Measurements from ENCODE around the gene APC2.
"Not testable (repeated sequence)": the region's sequence is repeated elsewhere in the genome, so short reads cannot be mapped to it uniquely, and the experiment has no call there.

Gene APC2

DNA sequence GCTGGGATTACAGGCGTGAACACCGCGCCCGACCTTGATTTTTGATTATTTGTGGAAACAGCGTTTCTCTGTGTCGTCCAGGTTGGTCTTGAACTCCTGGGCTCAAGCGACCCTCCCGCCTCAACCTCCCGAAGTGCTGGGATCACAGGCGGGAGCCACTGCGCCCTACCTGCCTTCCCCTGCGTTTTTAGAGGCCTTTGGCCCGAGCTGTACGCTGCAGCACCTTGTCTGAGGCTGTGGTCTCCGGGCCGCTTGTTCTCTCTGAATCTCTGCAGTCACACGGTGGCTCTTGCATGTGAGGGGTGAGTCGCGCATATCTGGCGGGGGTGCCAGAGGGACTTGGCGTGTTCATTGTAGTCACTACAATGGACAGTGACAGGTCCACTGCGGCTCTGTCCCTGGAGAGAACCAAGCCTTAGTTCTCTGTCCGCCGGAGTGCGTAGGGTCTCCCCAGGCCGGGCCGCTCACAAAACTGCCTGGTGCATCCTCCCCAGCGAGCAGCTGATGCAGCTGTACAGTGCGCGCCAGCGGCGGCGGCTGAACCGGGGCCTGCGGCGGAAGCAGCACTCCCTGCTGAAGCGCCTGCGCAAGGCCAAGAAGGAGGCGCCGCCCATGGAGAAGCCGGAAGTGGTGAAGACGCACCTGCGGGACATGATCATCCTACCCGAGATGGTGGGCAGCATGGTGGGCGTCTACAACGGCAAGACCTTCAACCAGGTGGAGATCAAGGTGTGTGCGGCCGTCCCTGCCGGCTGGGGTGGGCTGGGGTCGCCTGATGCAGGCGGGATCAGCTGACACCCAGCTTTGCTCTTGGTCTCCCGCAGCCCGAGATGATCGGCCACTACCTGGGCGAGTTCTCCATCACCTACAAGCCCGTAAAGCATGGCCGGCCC is 10.2 kb upstream of the APC2 start:
- Histone ChIP-seq H3K4me1 (ENCODE audit: control insufficient read depth in 2 of 2, insufficient read depth in 2 of 2, low read length in 2 of 2) (peaks cover 15% of the 10 kb centered on the region in 2 donors), H3K4me3 (ENCODE audit: low read length in 2 of 2) (peak overlapping the region; percentile 85 to 94), H3K36me3 (ENCODE audit: control insufficient read depth in 2 of 2, insufficient read depth in 2 of 2, low read length in 2 of 2) (peaks cover 23 to 28% of the 10 kb centered on the region in 2 donors), H3K9ac (ENCODE audit: low read depth in 1 of 2, low read length in 2 of 2) (peak overlapping the region; percentile 56 to 76)
- not testable (repeated sequence) for H3K9me3 ChIP-seq (ENCODE audit: control insufficient read depth in 2 of 2, low read length in 2 of 2); H3K27me3 ChIP-seq (ENCODE audit: control insufficient read depth in 2 of 2, insufficient read depth in 2 of 2, low read length in 2 of 2); H3K27ac ChIP-seq (ENCODE audit: low read depth in 2 of 2, low read length in 2 of 2)

- no peaks in the 10 kb centered on the region for H3K9me3 ChIP-seq (ENCODE audit: control insufficient read depth in 2 of 2, low read length in 2 of 2)
- H3K27ac ChIP-seq (ENCODE audit: low read depth in 2 of 2, low read length in 2 of 2): no peak overlapping the region
- no peak overlapping the region for H3K4me3 ChIP-seq (ENCODE audit: low read length in 2 of 2)
- no peak overlapping the region for H3K9ac ChIP-seq (ENCODE audit: low read depth in 1 of 2, low read length in 2 of 2)
- H3K4me1 ChIP-seq (ENCODE audit: control insufficient read depth in 2 of 2, insufficient read depth in 2 of 2, low read length in 2 of 2): peaks cover 20% of the 10 kb centered on the region in 2 donors
- H3K27me3 ChIP-seq (ENCODE audit: control insufficient read depth in 2 of 2, insufficient read depth in 2 of 2, low read length in 2 of 2): peaks cover 0 to 2% of the 10 kb centered on the region in 2 donors
- H3K36me3 ChIP-seq (ENCODE audit: control insufficient read depth in 2 of 2, insufficient read depth in 2 of 2, low read length in 2 of 2): peaks cover 21 to 27% of the 10 kb centered on the region in 2 donors
Observed at GRCh38 chr19:1440418-1440801, 9.5 kb upstream of the APC2 start.

DNA sequence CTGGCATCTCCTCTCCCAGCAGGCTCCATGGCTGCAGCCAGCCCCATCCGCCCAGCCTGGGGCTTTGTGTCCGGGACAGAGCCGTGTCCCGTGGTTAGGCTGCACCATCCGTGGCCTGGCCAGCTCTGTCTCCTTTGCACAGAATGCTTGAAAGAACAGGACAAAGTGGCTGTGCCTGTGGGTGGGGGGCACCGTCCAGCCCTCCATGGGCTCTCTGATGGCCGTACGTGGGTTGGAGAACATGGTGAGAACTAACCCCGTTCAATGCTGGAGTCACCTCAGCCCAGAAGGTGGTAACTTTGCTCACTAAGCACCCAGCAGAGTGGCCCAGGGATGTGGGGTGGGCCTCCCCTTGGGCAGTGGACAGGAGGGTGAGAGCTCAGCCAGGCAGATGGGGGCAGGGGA is 8.9 kb upstream of the APC2 start:
- H3K9ac ChIP-seq (ENCODE audit: low read depth in 1 of 2, low read length in 2 of 2): no peak overlapping the region
- peaks cover 20 to 22% of the 10 kb centered on the region in 2 donors for H3K4me1 ChIP-seq (ENCODE audit: control insufficient read depth in 2 of 2, insufficient read depth in 2 of 2, low read length in 2 of 2)
- no peak overlapping the region for H3K4me3 ChIP-seq (ENCODE audit: low read length in 2 of 2)
- H3K27ac ChIP-seq (ENCODE audit: low read depth in 2 of 2, low read length in 2 of 2): no peak overlapping the region
- peaks cover 0 to 2% of the 10 kb centered on the region in 2 donors for H3K27me3 ChIP-seq (ENCODE audit: control insufficient read depth in 2 of 2, insufficient read depth in 2 of 2, low read length in 2 of 2)
- H3K36me3 ChIP-seq (ENCODE audit: control insufficient read depth in 2 of 2, insufficient read depth in 2 of 2, low read length in 2 of 2): peaks cover 20 to 24% of the 10 kb centered on the region in 2 donors
- H3K9me3 ChIP-seq (ENCODE audit: control insufficient read depth in 2 of 2, low read length in 2 of 2): no peaks in the 10 kb centered on the region

DNA sequence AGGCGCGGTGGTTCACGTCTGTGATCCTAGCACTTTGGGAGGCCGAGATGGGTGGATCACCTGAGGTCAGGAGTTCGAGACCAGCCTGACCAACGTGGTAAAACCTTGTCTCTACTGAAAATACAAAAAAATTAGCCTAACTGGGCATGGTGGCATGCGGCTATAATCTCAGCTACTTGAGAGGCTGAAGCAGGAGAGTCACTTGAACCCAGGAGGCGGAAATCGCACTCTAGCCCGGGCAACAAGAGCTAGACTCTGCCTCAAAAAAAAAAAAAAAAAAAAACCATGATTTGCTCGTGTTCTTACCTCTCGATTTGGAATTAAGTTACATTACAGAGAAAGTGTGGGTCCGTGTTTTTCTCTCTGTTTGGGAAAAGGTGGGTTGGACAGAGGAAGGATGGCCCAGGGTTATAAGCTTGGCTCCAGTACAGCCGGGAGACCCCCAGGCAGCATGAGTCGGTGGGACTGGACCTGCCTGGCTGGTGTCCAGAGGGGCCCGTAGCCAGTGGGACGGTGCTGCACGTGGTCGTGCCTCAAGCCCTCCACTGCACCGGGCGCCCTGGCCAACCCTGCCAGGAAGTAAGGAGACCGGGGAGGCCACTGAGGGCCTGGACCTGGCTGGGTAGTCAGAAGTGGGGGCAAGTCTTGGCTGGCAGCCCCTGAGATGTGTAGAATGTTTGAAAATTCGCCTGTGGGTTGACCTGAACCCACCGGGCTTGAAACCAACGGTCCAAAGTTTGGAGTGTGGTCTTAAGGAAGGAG is 8.1 kb upstream of the APC2 start:
- Histone ChIP-seq H3K27ac (ENCODE audit: low read depth in 2 of 2, low read length in 2 of 2) (no peak overlapping the region), H3K4me3 (ENCODE audit: low read length in 2 of 2) (no peak overlapping the region), H3K27me3 (ENCODE audit: control insufficient read depth in 2 of 2, insufficient read depth in 2 of 2, low read length in 2 of 2) (peaks cover 2 to 7% of the 10 kb centered on the region in 2 donors), H3K36me3 (ENCODE audit: control insufficient read depth in 2 of 2, insufficient read depth in 2 of 2, low read length in 2 of 2) (peaks cover 20 to 24% of the 10 kb centered on the region in 2 donors), H3K4me1 (ENCODE audit: control insufficient read depth in 2 of 2, insufficient read depth in 2 of 2, low read length in 2 of 2) (peaks cover 20% of the 10 kb centered on the region in 2 donors), H3K9me3 (ENCODE audit: control insufficient read depth in 2 of 2, low read length in 2 of 2) (no peaks in the 10 kb centered on the region), H3K9ac (ENCODE audit: low read depth in 1 of 2, low read length in 2 of 2) (no peak overlapping the region)

- H3K36me3 ChIP-seq (ENCODE audit: control insufficient read depth in 2 of 2, insufficient read depth in 2 of 2, low read length in 2 of 2): peaks cover 16% of the 10 kb centered on the region in 2 donors
- peak overlapping the region; percentile 52 to 59 for H3K4me3 ChIP-seq (ENCODE audit: low read length in 2 of 2)
- H3K4me1 ChIP-seq (ENCODE audit: control insufficient read depth in 2 of 2, insufficient read depth in 2 of 2, low read length in 2 of 2): peaks cover 7 to 10% of the 10 kb centered on the region in 2 donors
- peak overlapping the region; percentile 6 to 38 for H3K9ac ChIP-seq (ENCODE audit: low read depth in 1 of 2, low read length in 2 of 2)
- no peaks in the 10 kb centered on the region for H3K9me3 ChIP-seq (ENCODE audit: control insufficient read depth in 2 of 2, low read length in 2 of 2)
- H3K27me3 ChIP-seq (ENCODE audit: control insufficient read depth in 2 of 2, insufficient read depth in 2 of 2, low read length in 2 of 2): peaks cover 22 to 32% of the 10 kb centered on the region in 2 donors
- H3K27ac ChIP-seq (ENCODE audit: low read depth in 2 of 2, low read length in 2 of 2): no peak overlapping the region
Observed at GRCh38 chr19:1445185-1445931, 4.6 kb upstream of the APC2 start.

DNA sequence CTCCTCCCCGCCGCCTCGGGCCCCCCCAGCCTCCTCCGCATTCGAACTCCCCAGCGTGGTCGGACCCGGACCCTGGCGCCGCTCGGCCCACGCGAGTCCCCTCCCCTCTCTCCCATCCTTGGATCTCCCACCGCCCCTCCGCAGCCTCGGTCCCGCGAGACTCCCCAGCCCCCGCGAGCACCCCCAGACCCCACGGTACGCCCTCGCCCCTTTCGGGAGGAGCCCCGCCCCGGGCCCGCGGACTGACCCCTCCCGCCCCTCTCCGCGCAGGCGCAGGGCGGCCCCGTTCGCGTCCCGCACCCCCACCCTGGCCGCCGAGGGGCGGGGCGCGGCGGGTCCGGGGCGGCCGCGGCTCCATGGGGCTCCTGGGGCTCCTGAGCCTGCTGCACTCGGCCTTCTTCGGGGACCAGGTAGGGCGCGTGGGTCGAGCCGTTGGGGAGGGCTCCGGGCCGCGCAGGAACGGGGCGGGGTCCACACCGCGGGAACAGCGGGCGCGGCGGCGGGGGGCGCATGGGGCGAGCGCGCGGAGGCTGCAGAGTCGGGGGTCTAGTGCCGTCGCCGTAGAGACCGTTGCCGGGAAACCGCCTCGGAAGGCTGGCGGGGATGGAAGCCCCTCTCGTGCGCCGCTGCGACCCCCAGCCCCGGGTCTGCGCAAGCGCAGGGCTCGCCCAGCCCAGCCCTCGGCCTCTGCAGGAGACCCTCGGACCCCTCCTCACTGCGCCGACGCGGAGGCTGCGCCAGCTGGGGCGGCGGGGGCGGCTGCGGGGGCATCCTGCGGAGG is 3.8 kb upstream of the APC2 start:
- H3K4me1 ChIP-seq (ENCODE audit: control insufficient read depth in 2 of 2, insufficient read depth in 2 of 2, low read length in 2 of 2): peaks cover 7 to 9% of the 10 kb centered on the region in 2 donors
- peaks cover 29 to 40% of the 10 kb centered on the region in 2 donors for H3K27me3 ChIP-seq (ENCODE audit: control insufficient read depth in 2 of 2, insufficient read depth in 2 of 2, low read length in 2 of 2)

DNA sequence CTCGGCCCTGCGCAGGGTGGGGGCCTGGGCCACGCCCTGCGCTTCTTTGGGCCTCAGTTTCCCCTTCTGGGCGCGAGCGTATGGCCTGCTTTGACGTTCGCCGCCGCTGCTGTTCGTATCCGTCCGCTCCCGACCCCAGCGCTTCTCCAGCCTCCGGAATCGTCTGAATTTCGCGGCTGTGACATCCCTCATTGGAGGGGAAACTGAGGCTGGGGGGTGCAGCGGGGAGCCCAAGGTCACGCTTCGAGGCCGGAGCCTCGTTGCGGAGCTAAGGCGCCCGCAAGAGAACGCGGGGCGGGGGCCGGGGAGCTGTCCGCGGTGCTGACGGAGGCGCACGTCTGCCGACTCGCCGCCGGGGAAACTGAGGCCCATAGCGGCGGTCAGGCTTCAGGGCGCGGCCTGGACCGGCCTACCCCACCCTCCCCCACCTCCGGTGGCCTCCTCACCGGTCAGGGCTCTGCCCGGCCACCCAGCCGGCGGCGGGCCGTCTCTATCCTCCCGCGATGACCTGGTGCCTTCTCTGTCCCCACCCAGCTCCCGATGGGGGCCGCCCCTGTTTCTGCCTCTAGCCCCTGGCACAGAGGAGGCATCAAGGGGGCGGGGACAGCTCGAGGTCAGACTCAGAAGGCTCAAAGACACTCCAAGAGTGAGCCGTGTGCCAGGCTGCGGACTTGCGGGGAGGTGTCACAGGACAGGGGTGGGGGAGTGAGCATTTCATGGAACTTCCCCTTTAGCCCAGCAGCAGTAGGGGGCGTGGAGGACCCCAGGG is 3.0 kb upstream of the APC2 start:
- H3K27ac ChIP-seq (ENCODE audit: low read depth in 2 of 2, low read length in 2 of 2): no peak overlapping the region
- H3K4me3 ChIP-seq (ENCODE audit: low read length in 2 of 2): no peak overlapping the region
- peaks cover 2 to 5% of the 10 kb centered on the region in 2 donors for H3K36me3 ChIP-seq (ENCODE audit: control insufficient read depth in 2 of 2, insufficient read depth in 2 of 2, low read length in 2 of 2)
- H3K4me1 ChIP-seq (ENCODE audit: control insufficient read depth in 2 of 2, insufficient read depth in 2 of 2, low read length in 2 of 2): peaks cover 7 to 9% of the 10 kb centered on the region in 2 donors
- H3K9me3 ChIP-seq (ENCODE audit: control insufficient read depth in 2 of 2, low read length in 2 of 2): no peaks in the 10 kb centered on the region
- H3K9ac ChIP-seq (ENCODE audit: low read depth in 1 of 2, low read length in 2 of 2): no peak overlapping the region
- H3K27me3 ChIP-seq (ENCODE audit: control insufficient read depth in 2 of 2, insufficient read depth in 2 of 2, low read length in 2 of 2): peaks cover 34 to 47% of the 10 kb centered on the region in 2 donors

More for the DNA sequence above, 3.8 kb upstream of the APC2 start:
- Histone ChIP-seq H3K9me3 (ENCODE audit: control insufficient read depth in 2 of 2, low read length in 2 of 2) (no peaks in the 10 kb centered on the region), H3K27ac (ENCODE audit: low read depth in 2 of 2, low read length in 2 of 2) (no peak overlapping the region), H3K9ac (ENCODE audit: low read depth in 1 of 2, low read length in 2 of 2) (no peak overlapping the region), H3K36me3 (ENCODE audit: control insufficient read depth in 2 of 2, insufficient read depth in 2 of 2, low read length in 2 of 2) (peaks cover 8 to 9% of the 10 kb centered on the region in 2 donors), H3K4me3 (ENCODE audit: low read length in 2 of 2) (no peak overlapping the region)

DNA sequence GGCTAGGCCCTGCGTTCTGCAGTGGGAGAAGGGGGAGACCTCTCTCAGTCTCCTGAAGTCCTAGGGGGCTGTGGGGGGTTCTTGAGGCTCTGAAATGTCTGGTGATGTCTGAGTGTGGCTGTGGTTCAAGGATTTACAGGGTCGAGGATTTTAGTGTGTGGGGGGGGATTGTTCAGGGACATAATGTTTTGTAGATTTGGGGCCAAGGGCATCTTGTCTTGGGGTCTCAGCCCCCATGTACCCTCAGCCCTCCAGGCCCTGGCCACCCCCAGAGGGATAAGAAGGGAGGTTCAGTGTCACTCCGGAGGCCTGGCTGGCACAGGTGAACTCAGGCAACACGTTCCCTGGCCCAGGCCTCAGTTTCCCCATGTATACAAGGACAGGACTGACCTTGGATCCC is 2.4 kb upstream of the APC2 start:
- Histone ChIP-seq H3K4me3 (ENCODE audit: low read length in 2 of 2) (no peak overlapping the region), H3K9me3 (ENCODE audit: control insufficient read depth in 2 of 2, low read length in 2 of 2) (no peaks in the 10 kb centered on the region), H3K9ac (ENCODE audit: low read depth in 1 of 2, low read length in 2 of 2) (no peak overlapping the region), H3K27ac (ENCODE audit: low read depth in 2 of 2, low read length in 2 of 2) (no peak overlapping the region), H3K27me3 (ENCODE audit: control insufficient read depth in 2 of 2, insufficient read depth in 2 of 2, low read length in 2 of 2) (peaks cover 39 to 54% of the 10 kb centered on the region in 2 donors), H3K36me3 (ENCODE audit: control insufficient read depth in 2 of 2, insufficient read depth in 2 of 2, low read length in 2 of 2) (no peaks in the 10 kb centered on the region), H3K4me1 (ENCODE audit: control insufficient read depth in 2 of 2, insufficient read depth in 2 of 2, low read length in 2 of 2) (peaks cover 7 to 9% of the 10 kb centered on the region in 2 donors)

- no peaks in the 10 kb centered on the region for H3K9me3 ChIP-seq (ENCODE audit: control insufficient read depth in 2 of 2, low read length in 2 of 2)
- H3K9ac ChIP-seq (ENCODE audit: low read depth in 1 of 2, low read length in 2 of 2): no peak overlapping the region
- H3K4me3 ChIP-seq (ENCODE audit: low read length in 2 of 2): no peak overlapping the region
- peaks cover 7 to 9% of the 10 kb centered on the region in 2 donors for H3K4me1 ChIP-seq (ENCODE audit: control insufficient read depth in 2 of 2, insufficient read depth in 2 of 2, low read length in 2 of 2)
- H3K27me3 ChIP-seq (ENCODE audit: control insufficient read depth in 2 of 2, insufficient read depth in 2 of 2, low read length in 2 of 2): peaks cover 43 to 58% of the 10 kb centered on the region in 2 donors
- no peaks in the 10 kb centered on the region for H3K36me3 ChIP-seq (ENCODE audit: control insufficient read depth in 2 of 2, insufficient read depth in 2 of 2, low read length in 2 of 2)
- no peak overlapping the region for H3K27ac ChIP-seq (ENCODE audit: low read depth in 2 of 2, low read length in 2 of 2)
Observed at GRCh38 chr19:1447944-1448343, 2.0 kb upstream of the APC2 start.
